Neural progenitor cell (in vitro differentiated cells): ENCODE measurements around the gene GPRC5D. TPM values are rescaled to one million over a fixed set of nuclear protein-coding genes. Genes with fewer than 3 reads are reported as not detected.

Source experiments
- DNase-seq: peaks from one replicate; pipeline ENCODE4 v3.0.0-alpha.2; 2016; ENCODE audit warnings: low spot score
- H2AFZ ChIP-seq: fragments of 200-600 bp; sonication (generic); replicated peaks from 2 replicates; pipeline ENCODE4 v1.6.1; 2016; ENCODE audit warnings: antibody characterized with exemption
- H3F3A ChIP-seq: fragments of 200-600 bp; sonication (generic); 2 replicates; pipeline ENCODE4 v1.6.1; 2016; ENCODE audit warnings: antibody characterized with exemption, low read depth
- H3K27ac ChIP-seq: fragments of 200-600 bp; sonication (generic); 2 replicates; pipeline ENCODE4 v1.5.1; 2016; ENCODE audit warnings: mild to moderate bottlenecking
- H3K27me3 ChIP-seq: fragments of 200-600 bp; sonication (generic); 2 replicates; pipeline ENCODE4 v1.6.1; 2016; ENCODE audit warnings: mild to moderate bottlenecking, moderate library complexity
- H3K36me3 ChIP-seq: fragments of 200-600 bp; sonication (generic); 2 replicates; pipeline ENCODE4 v1.5.1; 2016
- H3K4me1 ChIP-seq: fragments of 200-600 bp; sonication (generic); 2 replicates; pipeline ENCODE4 v1.6.1; 2016; ENCODE audit warnings: mixed run types
- H3K4me2 ChIP-seq: fragments of 200-600 bp; sonication (generic); 2 replicates; pipeline ENCODE4 v1.6.1; 2016
- H3K4me3 ChIP-seq: fragments of 200-600 bp; sonication (generic); 2 replicates; pipeline ENCODE4 v1.5.1; 2016
- H3K79me2 ChIP-seq: fragments of 200-600 bp; sonication (generic); 2 replicates; pipeline ENCODE4 v1.6.1; 2016; ENCODE audit warnings: low read depth
- H3K9ac ChIP-seq: fragments of 200-600 bp; sonication (generic); 2 replicates; pipeline ENCODE4 v1.6.1; 2016
- H3K9me3 ChIP-seq: fragments of 200-600 bp; sonication (generic); 2 replicates; pipeline ENCODE4 v1.5.1; 2016; ENCODE audit warnings: low read depth
- H4K20me1 ChIP-seq: fragments of 200-600 bp; sonication (generic); 2 replicates; pipeline ENCODE4 v1.6.1; 2016; ENCODE audit warnings: low read depth
- H3K27ac Mint-ChIP-seq: 3 replicates; pipeline ENCODE4 v1.8.0; 2021; ENCODE audit warnings: mixed read lengths
- H3K27me3 Mint-ChIP-seq: 2 replicates; pipeline ENCODE4 v1.8.0; 2022; ENCODE audit warnings: low read depth, mild to moderate bottlenecking, inconsistent platforms, moderate library complexity, mixed read lengths; ENCODE audit not compliant: insufficient read depth
- H3K36me3 Mint-ChIP-seq: 3 replicates; pipeline ENCODE4 v1.8.0; 2021; ENCODE audit warnings: mixed read lengths
- H3K4me1 Mint-ChIP-seq: 3 replicates; pipeline ENCODE4 v1.8.0; 2021; ENCODE audit warnings: mixed read lengths
- H3K4me3 Mint-ChIP-seq: 3 replicates; pipeline ENCODE4 v1.8.0; 2021; ENCODE audit warnings: mild to moderate bottlenecking, moderate library complexity, mixed read lengths
- H3K9me3 Mint-ChIP-seq: 3 replicates; pipeline ENCODE4 v1.8.0; 2020; ENCODE audit warnings: mixed read lengths
- CTCF ChIP-seq: fragments of 200-600 bp; sonication (generic); IDR thresholded peaks from 2 replicates; pipeline ENCODE4 v1.5.1; 2017; ENCODE audit warnings: antibody characterized with exemption, mild to moderate bottlenecking
- EZH2 ChIP-seq: fragments of 200-600 bp; sonication (generic); IDR thresholded peaks from 2 replicates; pipeline ENCODE4 v1.6.1; 2017; ENCODE audit warnings: antibody characterized with exemption, mild to moderate bottlenecking, moderate library complexity
- EZH2phosphoT487 ChIP-seq: fragments of 200-600 bp; sonication (generic); IDR thresholded peaks from 2 replicates; pipeline ENCODE4 v1.6.1; 2017; ENCODE audit warnings: antibody characterized with exemption
- total RNA-seq: library from RNA; depleted of rRNA; stranded (reverse); fragments of >200 nt; gene quantifications from 2 replicates; pipeline ENCODE4 v1.2.3, GENCODE V29; 2015; ENCODE audit warnings: low replicate concordance

The GPRC5D gene
- total RNA-seq, 1 donor from 2014 or later = not detected

GRCh38 chr12:12929696-12930095 lies 22.3 kb downstream of the GPRC5D start:
- peaks cover 8% of the 10 kb centered on the region for H3K9me3 Mint-ChIP-seq
- no peak overlapping the region for H3K4me3 Mint-ChIP-seq
- H3K4me3 ChIP-seq = no peak overlapping the region
- no peaks in the 10 kb centered on the region for H3K79me2 ChIP-seq
- no peaks in the 10 kb centered on the region for H3K27me3 ChIP-seq
- H3K9ac ChIP-seq = no peak overlapping the region
- no peaks in the 10 kb centered on the region for H3K36me3 Mint-ChIP-seq
- H3K36me3 ChIP-seq = no peaks in the 10 kb centered on the region
- no peaks in the 10 kb centered on the region for H3K27me3 Mint-ChIP-seq
- peaks cover 19% of the 10 kb centered on the region for H3K4me1 Mint-ChIP-seq
- H3K27ac ChIP-seq = no peak overlapping the region
- H3F3A ChIP-seq = no peaks in the 10 kb centered on the region
- no peaks in the 10 kb centered on the region for H3K9me3 ChIP-seq
- no peak overlapping the region for H3K4me2 ChIP-seq
- peaks cover 8% of the 10 kb centered on the region for H3K4me1 ChIP-seq
- no peak for DNase-seq
- no peaks in the 10 kb centered on the region for H4K20me1 ChIP-seq
- peak overlapping the region; percentile 26 for H2AFZ ChIP-seq
- TF ChIP-seq CTCF (no peak), EZH2phosphoT487 (no peak), EZH2 (no peak)
- H3K27ac Mint-ChIP-seq = no peak overlapping the region

- Histone ChIP-seq H3K27me3 (no peaks in the 10 kb centered on the region), H3K9ac (no peak overlapping the region), H3K4me2 (no peak overlapping the region), H3K79me2 (no peaks in the 10 kb centered on the region), H3K36me3 (no peaks in the 10 kb centered on the region), H2AFZ (no peak overlapping the region), H3F3A (no peaks in the 10 kb centered on the region), H3K4me3 (no peak overlapping the region), H3K27ac (no peak overlapping the region), H4K20me1 (no peaks in the 10 kb centered on the region), H3K4me1 (no peaks in the 10 kb centered on the region), H3K9me3 (no peaks in the 10 kb centered on the region)
- TF ChIP-seq EZH2phosphoT487 = no peak
- no peak for TF ChIP-seq CTCF
- no peak for TF ChIP-seq EZH2
- DNase-seq = no peak
- Mint-ChIP-seq H3K27ac (no peak overlapping the region), H3K9me3 (peaks cover 8% of the 10 kb centered on the region), H3K27me3 (peaks cover 1% of the 10 kb centered on the region), H3K4me3 (no peak overlapping the region), H3K36me3 (no peaks in the 10 kb centered on the region), H3K4me1 (peaks cover 8% of the 10 kb centered on the region)
Observed at GRCh38 chr12:12927211-12928079, 24.5 kb downstream of the GPRC5D start.

GRCh38 chr12:12926571-12927071 lies 25.3 kb downstream of the GPRC5D start:
- no peak overlapping the region for H3K4me3 ChIP-seq
- Mint-ChIP-seq H3K27me3 (peaks cover 5% of the 10 kb centered on the region), H3K4me1 (peaks cover 8% of the 10 kb centered on the region), H3K27ac (peak overlapping the region; percentile 78), H3K9me3 (peaks cover 8% of the 10 kb centered on the region), H3K4me3 (no peak overlapping the region), H3K36me3 (no peaks in the 10 kb centered on the region)
- H4K20me1 ChIP-seq = no peaks in the 10 kb centered on the region
- H3K4me2 ChIP-seq = no peak overlapping the region
- H3K79me2 ChIP-seq = no peaks in the 10 kb centered on the region
- DNase-seq = no peak
- no peaks in the 10 kb centered on the region for H3K9me3 ChIP-seq
- H3F3A ChIP-seq = no peaks in the 10 kb centered on the region
- H2AFZ ChIP-seq = no peak overlapping the region
- no peaks in the 10 kb centered on the region for H3K4me1 ChIP-seq
- TF ChIP-seq EZH2phosphoT487 = no peak
- no peak for TF ChIP-seq EZH2
- TF ChIP-seq CTCF = no peak
- H3K9ac ChIP-seq = no peak overlapping the region
- H3K27me3 ChIP-seq = no peaks in the 10 kb centered on the region
- H3K27ac ChIP-seq = no peak overlapping the region
- no peaks in the 10 kb centered on the region for H3K36me3 ChIP-seq
